Activated CD8-positive, alpha-beta memory T cell treated with anti-CD3 and anti-CD28 coated beads, Interleukin-2, amount 50 U/mL, for 1 hour (primary cell): ENCODE results near the gene TCF12.

ENCODE experiments used
- DNase-seq: peaks from one replicate; pipeline ENCODE4 v3.0.0-alpha.2; 2020; ENCODE audit errors: extremely low read depth

The TCF12 gene

GRCh38 chr15:57297630-57298029, 379.2 kb downstream of the TCF12 start:
- no peak for DNase-seq

DNA sequence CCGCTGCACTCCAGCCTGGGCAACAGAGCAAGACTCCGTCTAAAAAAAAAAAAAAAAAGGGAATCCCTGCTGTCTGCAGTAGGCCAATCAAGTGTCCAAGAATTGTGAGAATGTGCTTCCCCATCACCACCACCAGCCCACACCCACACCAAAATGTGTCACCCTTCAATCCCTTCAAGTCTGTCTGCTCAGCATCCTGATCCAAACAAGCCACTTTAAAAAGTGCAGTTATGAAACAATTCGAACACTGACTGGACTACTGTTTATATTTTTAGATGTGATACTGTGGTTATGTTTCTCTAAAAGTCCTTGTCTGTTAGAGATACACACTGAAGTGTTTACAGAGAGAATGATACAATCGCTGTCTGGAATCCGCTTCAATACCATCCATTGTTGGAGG, 379.8 kb downstream of the TCF12 start:
- no peak for DNase-seq

- no peak for DNase-seq
Observed at GRCh38 chr15:57298843-57299550, 380.6 kb downstream of the TCF12 start.

DNA sequence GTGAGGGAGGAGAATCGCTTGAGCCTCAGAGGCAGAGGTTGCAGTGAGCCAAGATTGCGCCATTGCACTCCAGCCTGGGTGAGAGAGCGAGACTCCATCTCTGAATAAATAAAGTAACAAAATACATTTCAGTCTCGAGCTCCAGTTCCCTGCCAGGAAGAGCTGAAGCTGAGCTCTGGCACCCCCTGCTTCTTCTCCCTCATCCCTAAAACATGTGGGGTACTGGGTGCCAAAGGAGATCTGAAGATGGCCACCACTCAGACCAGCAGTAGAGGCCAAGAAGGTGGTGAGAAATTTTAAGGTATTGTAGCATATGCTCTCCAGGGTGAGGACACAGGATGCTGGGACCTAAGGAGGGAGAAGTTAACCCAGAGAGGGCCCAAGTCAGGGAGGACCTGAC, 382.9 kb downstream of the TCF12 start:
- no peak for DNase-seq

- DNase-seq: no peak
Observed at GRCh38 chr15:57302640-57303257, 384.3 kb downstream of the TCF12 start.

- DNase-seq: no peak
Observed at GRCh38 chr15:57305009-57305408, 386.6 kb downstream of the TCF12 start.

- peak; percentile 28 for DNase-seq
Observed at GRCh38 chr15:57306161-57306943, 387.9 kb downstream of the TCF12 start.

- DNase-seq: no peak
Observed at GRCh38 chr15:57306944-57307411, 388.5 kb downstream of the TCF12 start.

DNA sequence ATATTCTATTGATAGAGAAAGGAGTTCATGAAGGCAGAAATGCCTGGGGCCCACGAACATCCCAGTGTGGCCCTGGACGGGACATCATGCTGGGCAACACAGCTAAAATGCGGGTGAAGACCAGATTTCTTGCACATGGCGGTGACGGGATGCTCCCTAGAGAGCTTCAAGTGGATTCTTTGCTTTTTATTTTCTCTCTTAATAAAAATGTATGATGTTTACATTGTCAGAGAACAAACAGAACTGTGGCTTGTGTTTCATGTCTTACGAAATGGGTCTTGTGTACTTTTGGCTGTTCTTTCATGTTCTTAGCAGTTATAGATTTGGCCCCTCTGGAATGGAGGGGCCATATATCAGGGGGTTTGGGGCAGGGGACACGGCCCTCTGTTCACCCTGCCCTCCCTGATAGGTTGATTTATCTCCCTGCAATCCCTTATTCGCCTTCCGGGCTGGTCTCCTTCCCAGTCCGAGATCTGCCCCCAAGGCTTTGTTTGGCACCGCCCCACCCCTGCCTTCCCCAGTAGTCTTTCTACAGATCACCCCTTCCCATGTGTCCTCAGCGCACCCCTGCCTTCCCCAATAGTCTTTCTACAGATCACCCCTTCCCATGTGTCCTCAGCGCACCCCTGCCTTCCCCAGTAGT, 389.2 kb downstream of the TCF12 start:
- no peak for DNase-seq

- DNase-seq: no peak
Observed at GRCh38 chr15:57308170-57308545, 389.7 kb downstream of the TCF12 start.

GRCh38 chr15:57309856-57310760, 391.7 kb downstream of the TCF12 start:
- DNase-seq: no peak

- no peak for DNase-seq
Observed at GRCh38 chr15:57310876-57311275, 392.4 kb downstream of the TCF12 start.

- DNase-seq: no peak
Observed at GRCh38 chr15:57312006-57312317, 393.5 kb downstream of the TCF12 start.

- no peak for DNase-seq
Observed at GRCh38 chr15:57312318-57313133, 394.1 kb downstream of the TCF12 start.

- no peak for DNase-seq
Observed at GRCh38 chr15:57313134-57313483, 394.7 kb downstream of the TCF12 start.

DNA sequence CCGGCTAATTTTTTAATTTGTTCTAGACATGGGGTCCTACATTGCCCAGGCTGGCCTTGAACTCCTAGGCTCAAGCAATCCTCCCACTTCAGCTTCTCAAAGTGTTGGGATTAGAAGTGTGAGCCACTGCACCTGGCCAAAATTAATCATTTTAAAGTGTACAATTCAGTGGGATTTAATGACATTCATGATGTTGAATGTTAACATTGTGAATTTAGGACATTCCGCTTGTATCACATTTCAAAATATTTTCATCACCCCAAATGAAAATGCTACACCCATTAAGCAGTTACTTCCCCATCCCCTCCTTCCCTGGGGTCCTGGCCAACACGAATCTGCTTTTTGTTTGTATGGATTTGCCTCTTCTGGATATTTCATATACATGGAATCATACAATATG, 395.8 kb downstream of the TCF12 start:
- DNase-seq: no peak

- no peak for DNase-seq
Observed at GRCh38 chr15:57316451-57316850, 398.0 kb downstream of the TCF12 start.

DNA sequence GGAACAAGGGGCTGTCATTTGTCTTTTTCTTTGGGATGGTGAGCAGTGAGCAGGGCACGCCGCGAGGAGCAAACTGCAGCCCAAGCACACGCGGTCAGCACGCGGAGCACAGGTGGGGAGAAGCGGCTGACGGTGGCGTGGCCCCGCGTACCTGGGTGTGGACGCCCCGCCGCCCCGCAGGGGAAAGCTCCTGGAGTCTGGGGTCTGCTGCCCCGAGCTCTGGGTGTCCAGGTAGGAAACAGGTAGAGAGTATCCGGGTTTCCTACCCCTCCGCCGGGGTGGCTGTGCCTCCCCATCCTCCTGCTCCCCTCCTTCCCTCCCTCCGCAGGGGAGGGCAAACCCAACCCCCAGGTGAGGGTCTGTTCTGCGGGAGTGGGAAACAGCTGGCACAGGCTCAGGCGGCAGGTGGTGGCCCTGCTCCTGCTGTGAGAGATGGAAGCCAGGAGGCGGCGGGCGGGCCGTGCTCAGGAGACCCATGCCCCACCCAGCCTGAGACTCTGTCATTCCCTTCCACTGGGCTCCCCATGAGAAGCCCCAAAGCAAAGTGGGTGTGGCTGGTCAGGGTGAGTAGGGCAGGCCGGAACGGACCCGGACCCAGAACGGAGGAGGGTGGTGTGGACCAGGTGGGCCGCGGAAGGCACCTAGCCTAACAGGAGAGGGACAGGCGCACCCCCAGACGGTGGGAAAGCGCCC, 400.9 kb downstream of the TCF12 start:
- DNase-seq: no peak

- DNase-seq: no peak
Observed at GRCh38 chr15:57319919-57320560, 401.6 kb downstream of the TCF12 start.
